ENCODE results near the gene NOC4L. TPM values are rescaled to one million over a fixed set of nuclear protein-coding genes. Genes with fewer than 3 reads are reported as not detected.

Gene NOC4L
- polyA plus RNA-seq, 1 donor = 16.2 TPM

GRCh38 chr12:132199101-132199500 is 54.8 kb downstream of the NOC4L start:
- DNase-seq = no peak

- DNase-seq = no peak
Observed at GRCh38 chr12:132199526-132200319, 55.5 kb downstream of the NOC4L start.

GRCh38 chr12:132200800-132201199 is 56.5 kb downstream of the NOC4L start:
- DNase-seq = no peak

GRCh38 chr12:132201391-132202120 is 57.3 kb downstream of the NOC4L start:
- no peak for DNase-seq

Other genes starting within 250 kb of the NOC4L start
- gene ULK1, start 249.8 kb upstream of the NOC4L start, polyA plus RNA-seq (ENCODE audit: insufficient read length) = 30.5 TPM
- gene PUS1, start 215.2 kb upstream of the NOC4L start, polyA plus RNA-seq (ENCODE audit: insufficient read length) = 14.1 TPM
- 26.0 TPM for gene EP400, start 194.5 kb upstream of the NOC4L start, polyA plus RNA-seq (ENCODE audit: insufficient read length)
- 17.8 TPM for gene DDX51, start 138 bp upstream of the NOC4L start, polyA plus RNA-seq (ENCODE audit: insufficient read length)
- 1.5 TPM for gene GALNT9, start 185.1 kb downstream of the NOC4L start, polyA plus RNA-seq (ENCODE audit: insufficient read length)

All from hindlimb muscle (tissue), 1 donor.